KBM-7 (cell line): ENCODE results near the gene GLG1.
"Not testable (repeated sequence)": the region's sequence is repeated elsewhere in the genome, so short reads cannot be mapped to it uniquely, and the experiment has no call there.

Experiments used
- DNase-seq: peaks from one replicate; pipeline ENCODE4 v3.0.0-alpha.2; 2015
- in situ Hi-C: fragments of 300-500 bp; cut with MboI; formaldehyde crosslinking; loops from 2 replicates; pipeline ENCODE4 v1.14.3; 2020; ENCODE audit warnings: low sequenced_read_pairs, low pct_unique_long_range_greater_than_20kb, mixed read lengths

The GLG1 gene

GRCh38 chr16:74461826-74462225 lies 145.1 kb downstream of the GLG1 start:
- DNase-seq: no peak
- in situ Hi-C loops: no loop called here

GRCh38 chr16:74460542-74460941 lies 146.4 kb downstream of the GLG1 start:
- in situ Hi-C loops: no loop called here
- DNase-seq: no peak

GRCh38 chr16:74456290-74456625 lies 150.7 kb downstream of the GLG1 start:
- no peak for DNase-seq
- in situ Hi-C loops: no loop called here

- no peak for DNase-seq
These were observed 151.2 kb downstream of the GLG1 start for GRCh38 chr16:74455619-74456289.

GRCh38 chr16:74455213-74455612 lies 151.7 kb downstream of the GLG1 start:
- no peak for DNase-seq
- in situ Hi-C loops: no loop called here

More at GRCh38 chr16:74455619-74456289, 151.2 kb downstream of the GLG1 start:
- in situ Hi-C loops: no loop called here

GRCh38 chr16:74451951-74452758 lies 154.8 kb downstream of the GLG1 start:
- in situ Hi-C loops: no loop called here
- no peak for DNase-seq

GRCh38 chr16:74450967-74451760 lies 155.8 kb downstream of the GLG1 start:
- in situ Hi-C loops: no loop called here
- no peak for DNase-seq

GRCh38 chr16:74450236-74450635 lies 156.7 kb downstream of the GLG1 start:
- DNase-seq: no peak
- in situ Hi-C loops: no loop called here

- in situ Hi-C loops: no loop called here
- DNase-seq: no peak
These were observed 157.4 kb downstream of the GLG1 start for GRCh38 chr16:74449470-74449869.

GRCh38 chr16:74448990-74449389 lies 157.9 kb downstream of the GLG1 start:
- peak; percentile 35 for DNase-seq

GRCh38 chr16:74447578-74447977 lies 159.3 kb downstream of the GLG1 start:
- in situ Hi-C loops: no loop called here
- DNase-seq: no peak

More at GRCh38 chr16:74448990-74449389, 157.9 kb downstream of the GLG1 start:
- in situ Hi-C loops: no loop called here

GRCh38 chr16:74446866-74447265 lies 160.0 kb downstream of the GLG1 start:
- no peak for DNase-seq
- in situ Hi-C loops: no loop called here

- in situ Hi-C loops, DNase-seq: not testable (repeated sequence)
These were observed 163.1 kb downstream of the GLG1 start for GRCh38 chr16:74443624-74444346.

- in situ Hi-C loops: no loop called here
- DNase-seq: peak; percentile 52
These were observed 167.2 kb downstream of the GLG1 start for GRCh38 chr16:74439685-74440084.

- in situ Hi-C loops: no loop called here
- DNase-seq: peak; percentile 81
These were observed 168.4 kb downstream of the GLG1 start for GRCh38 chr16:74438492-74438979.

GRCh38 chr16:74431516-74431915 lies 175.4 kb downstream of the GLG1 start:
- no peak for DNase-seq
- in situ Hi-C loops: no loop called here

GRCh38 chr16:74430036-74430712 lies 176.7 kb downstream of the GLG1 start:
- in situ Hi-C loops: not testable (repeated sequence)

GRCh38 chr16:74428493-74428892 lies 178.4 kb downstream of the GLG1 start:
- in situ Hi-C loops, DNase-seq: not testable (repeated sequence)

More at GRCh38 chr16:74430036-74430712, 176.7 kb downstream of the GLG1 start:
- peak; percentile 74 for DNase-seq
